ENCODE results near the gene PKN3.

DNA sequence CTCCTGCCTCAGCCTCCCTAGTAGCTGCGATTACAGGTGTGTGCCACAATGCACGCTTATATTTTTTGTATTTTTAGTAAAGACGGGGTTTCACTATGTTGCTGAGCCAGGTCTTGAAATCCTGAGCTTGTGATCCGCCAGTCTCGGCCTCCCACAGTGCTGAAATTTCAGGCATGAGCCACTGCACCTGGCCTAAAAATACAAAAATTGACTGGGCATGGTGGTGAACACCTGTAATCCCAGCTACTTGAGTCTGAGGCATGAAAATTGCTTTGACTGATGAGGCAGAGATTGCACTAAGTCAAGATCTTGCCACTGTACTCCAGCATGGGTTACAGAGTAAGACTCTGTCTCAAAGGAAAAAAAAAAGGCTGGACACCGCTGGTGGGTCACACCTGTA lies 32.5 kb upstream of the PKN3 start:
- TF ChIP-seq EP300 (IDR thresholded peaks at IDR 0.05), result no peak
- TF ChIP-seq, protein P1, sequence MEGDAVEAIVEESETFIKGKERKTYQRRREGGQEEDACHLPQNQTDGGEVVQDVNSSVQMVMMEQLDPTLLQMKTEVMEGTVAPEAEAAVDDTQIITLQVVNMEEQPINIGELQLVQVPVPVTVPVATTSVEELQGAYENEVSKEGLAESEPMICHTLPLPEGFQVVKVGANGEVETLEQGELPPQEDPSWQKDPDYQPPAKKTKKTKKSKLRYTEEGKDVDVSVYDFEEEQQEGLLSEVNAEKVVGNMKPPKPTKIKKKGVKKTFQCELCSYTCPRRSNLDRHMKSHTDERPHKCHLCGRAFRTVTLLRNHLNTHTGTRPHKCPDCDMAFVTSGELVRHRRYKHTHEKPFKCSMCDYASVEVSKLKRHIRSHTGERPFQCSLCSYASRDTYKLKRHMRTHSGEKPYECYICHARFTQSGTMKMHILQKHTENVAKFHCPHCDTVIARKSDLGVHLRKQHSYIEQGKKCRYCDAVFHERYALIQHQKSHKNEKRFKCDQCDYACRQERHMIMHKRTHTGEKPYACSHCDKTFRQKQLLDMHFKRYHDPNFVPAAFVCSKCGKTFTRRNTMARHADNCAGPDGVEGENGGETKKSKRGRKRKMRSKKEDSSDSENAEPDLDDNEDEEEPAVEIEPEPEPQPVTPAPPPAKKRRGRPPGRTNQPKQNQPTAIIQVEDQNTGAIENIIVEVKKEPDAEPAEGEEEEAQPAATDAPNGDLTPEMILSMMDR (IDR thresholded peaks at IDR 0.05), result no peak
